H9 (cell line): Measurements from ENCODE around the gene SLC17A1. TPM values are rescaled to one million over a fixed set of nuclear protein-coding genes. Genes with fewer than 3 reads are reported as not detected.

Source experiments
- DNase-seq: peaks from one replicate; pipeline ENCODE4 v3.0.0-alpha.2; 2017
- H2AFZ ChIP-seq: one replicate; pipeline ENCODE4 v1.6.1; 2013; ENCODE audit warnings: mild to moderate bottlenecking, low read length, control low read depth, moderate library complexity
- H2AK5ac ChIP-seq: 2 replicates; pipeline ENCODE4 v1.6.1; 2013; ENCODE audit warnings: low read length, control low read depth, mixed read lengths; ENCODE audit not compliant: insufficient read length
- H2BK120ac ChIP-seq: one replicate; pipeline ENCODE4 v1.6.1; 2013; ENCODE audit warnings: low read depth, mild to moderate bottlenecking, low read length, control low read depth, inconsistent platforms; ENCODE audit not compliant: poor library complexity, severe bottlenecking
- H2BK12ac ChIP-seq: 2 replicates; pipeline ENCODE4 v1.6.1; 2013; ENCODE audit warnings: low read length, control low read depth, mixed read lengths, low read depth; ENCODE audit not compliant: insufficient read length
- H2BK15ac ChIP-seq: 2 replicates; pipeline ENCODE4 v1.6.1; 2013; ENCODE audit warnings: low read depth, low read length, control low read depth
- H2BK20ac ChIP-seq: one replicate; pipeline ENCODE4 v1.6.1; 2013; ENCODE audit warnings: low read depth, mild to moderate bottlenecking, low read length, control low read depth, inconsistent platforms; ENCODE audit not compliant: poor library complexity, severe bottlenecking
- H2BK5ac ChIP-seq: 2 replicates; pipeline ENCODE4 v1.6.1; 2013; ENCODE audit warnings: low read length, control low read depth, mixed read lengths; ENCODE audit not compliant: insufficient read length
- H3K14ac ChIP-seq: 2 replicates; pipeline ENCODE4 v1.6.1; 2013; ENCODE audit warnings: low read length, control low read depth; ENCODE audit not compliant: insufficient read depth
- H3K18ac ChIP-seq: 2 replicates; pipeline ENCODE4 v1.6.1; 2013; ENCODE audit warnings: low read depth, mild to moderate bottlenecking, mixed read lengths, low read length, control low read depth; ENCODE audit not compliant: insufficient read length
- H3K23ac ChIP-seq: 2 replicates; pipeline ENCODE4 v1.6.1; 2013; ENCODE audit warnings: low read length, control low read depth, mixed read lengths, low read depth; ENCODE audit not compliant: insufficient read length
- H3K23me2 ChIP-seq: 2 replicates; pipeline ENCODE4 v1.6.1; 2013; ENCODE audit warnings: low read depth, mild to moderate bottlenecking, mixed read lengths, low read length, control low read depth; ENCODE audit not compliant: insufficient read length, poor library complexity, severe bottlenecking
- H3K27ac ChIP-seq: 2 replicates; pipeline ENCODE4 v1.5.1; 2013; ENCODE audit warnings: low read length, control low read depth, mixed read lengths, low read depth; ENCODE audit not compliant: insufficient read length
- H3K27me3 ChIP-seq: 2 replicates; pipeline ENCODE4 v1.6.1; 2013; ENCODE audit warnings: low read length, control low read depth, inconsistent platforms; ENCODE audit not compliant: insufficient read depth
- H3K4ac ChIP-seq: 2 replicates; pipeline ENCODE4 v1.6.1; 2013; ENCODE audit warnings: low read depth, mild to moderate bottlenecking, control low read depth, inconsistent platforms, low read length, moderate library complexity
- H3K4me1 ChIP-seq: 2 replicates; pipeline ENCODE4 v1.6.1; 2013; ENCODE audit warnings: low read length, control low read depth, inconsistent platforms; ENCODE audit not compliant: insufficient read depth
- H3K4me2 ChIP-seq: 2 replicates; pipeline ENCODE4 v1.6.1; 2013; ENCODE audit warnings: low read length, control low read depth, mixed read lengths; ENCODE audit not compliant: insufficient read length, insufficient read depth
- H3K56ac ChIP-seq: 2 replicates; pipeline ENCODE4 v1.6.1; 2013; ENCODE audit warnings: low read depth, mild to moderate bottlenecking, mixed read lengths, low read length, control low read depth; ENCODE audit not compliant: insufficient read length
- H3K79me1 ChIP-seq: 2 replicates; pipeline ENCODE4 v1.6.1; 2013; ENCODE audit warnings: low read depth, mild to moderate bottlenecking, moderate library complexity, low read length, control low read depth, inconsistent platforms; ENCODE audit not compliant: insufficient read depth, poor library complexity, severe bottlenecking
- H3K79me2 ChIP-seq: 2 replicates; pipeline ENCODE4 v1.6.1; 2013; ENCODE audit warnings: low read length, control low read depth, inconsistent platforms; ENCODE audit not compliant: insufficient read depth
- H3K9ac ChIP-seq: 2 replicates; pipeline ENCODE4 v1.6.1; 2013; ENCODE audit warnings: low read length, control low read depth, mixed read lengths; ENCODE audit not compliant: insufficient read length; ENCODE audit errors: extremely low read depth
- H3K9me3 ChIP-seq: one replicate; pipeline ENCODE4 v1.6.1; 2013; ENCODE audit warnings: low read depth, low read length, inconsistent platforms; ENCODE audit not compliant: control insufficient read depth
- H3T11ph ChIP-seq: one replicate; pipeline ENCODE4 v1.6.1; 2013; ENCODE audit warnings: mild to moderate bottlenecking, low read length, control low read depth, inconsistent platforms
- H4K20me1 ChIP-seq: one replicate; pipeline ENCODE4 v1.6.1; 2013; ENCODE audit not compliant: control insufficient read depth, insufficient read length, insufficient read depth
- H4K5ac ChIP-seq: 2 replicates; pipeline ENCODE4 v1.6.1; 2013; ENCODE audit warnings: low read depth, mild to moderate bottlenecking, mixed read lengths, low read length, control low read depth; ENCODE audit not compliant: insufficient read length
- H4K8ac ChIP-seq: replicated peaks from 2 replicates; pipeline ENCODE4 v1.6.1; 2013; ENCODE audit warnings: low read length, control low read depth, mixed read lengths, low read depth; ENCODE audit not compliant: insufficient read length
- H4K91ac ChIP-seq: 2 replicates; pipeline ENCODE4 v1.6.1; 2013; ENCODE audit warnings: low read depth, mild to moderate bottlenecking, moderate library complexity, mixed read lengths, low read length, control low read depth; ENCODE audit not compliant: insufficient read length
- H3K27ac Mint-ChIP-seq, 3 experiments: 2 replicates in 2 of 3; 3 replicates in 1 of 3; pipeline ENCODE4 v1.8.0; 2020 to 2021; ENCODE audit warnings: mixed read lengths in 3 of 3, mild to moderate bottlenecking in 1 of 3, moderate library complexity in 1 of 3
- H3K27me3 Mint-ChIP-seq: 2 replicates; pipeline ENCODE4 v1.8.0; 2021; ENCODE audit warnings: low read depth, mild to moderate bottlenecking, moderate library complexity, mixed read lengths
- H3K36me3 Mint-ChIP-seq, 3 experiments: 2 replicates in 2 of 3; 3 replicates in 1 of 3; pipeline ENCODE4 v1.8.0; 2020 to 2021; ENCODE audit warnings: low read depth in 3 of 3, mixed read lengths in 3 of 3; ENCODE audit not compliant: insufficient read depth in 1 of 3
- H3K4me1 Mint-ChIP-seq, 2 experiments: 2 replicates each; pipeline ENCODE4 v1.8.0; 2020; ENCODE audit warnings: mixed read lengths in 2 of 2
- H3K4me3 Mint-ChIP-seq, 2 experiments: 2 replicates in 1 of 2; 3 replicates in 1 of 2; pipeline ENCODE4 v1.8.0; 2020 to 2021; ENCODE audit warnings: mild to moderate bottlenecking in 2 of 2, mixed read lengths in 2 of 2, moderate library complexity in 1 of 2
- H3K9me3 Mint-ChIP-seq, 2 experiments: 2 replicates in 1 of 2; 3 replicates in 1 of 2; pipeline ENCODE4 v1.8.0; 2020; ENCODE audit warnings: mild to moderate bottlenecking in 2 of 2, mixed read lengths in 2 of 2, moderate library complexity in 1 of 2
- total RNA-seq: library from RNA; stranded (reverse); gene quantifications from 2 replicates; pipeline ENCODE4 v1.2.1, GENCODE V29; 2021
- TF ChIP-seq, protein P1 (sequence below): fragments of 200-600 bp; sonication (generic); conservative IDR thresholded peaks from 3 replicates; pipeline ENCODE4 v1.8.0; 2021; ENCODE audit warnings: antibody characterized with exemption, mild to moderate bottlenecking

Gene SLC17A1
- total RNA-seq, 1 experiment from 2014 or later, result not detected

DNA sequence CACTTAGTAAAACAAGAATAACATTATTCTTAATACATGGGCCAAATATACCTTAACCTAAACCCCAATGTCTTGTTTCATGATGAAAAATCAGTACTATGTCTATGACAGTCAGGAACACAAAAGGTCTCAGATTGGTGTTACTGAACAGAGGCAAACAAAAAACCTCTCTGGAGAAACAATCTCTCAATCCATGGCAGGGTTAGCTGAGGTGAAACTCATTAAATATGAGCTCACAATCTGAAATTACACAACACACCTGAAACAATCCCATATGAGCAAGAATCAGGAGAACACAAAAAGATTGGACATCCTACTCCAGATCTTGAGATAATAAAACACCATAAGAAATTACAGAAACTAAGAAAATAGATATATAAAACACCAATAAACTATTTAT lies 83.8 kb downstream of the SLC17A1 start:
- H4K5ac ChIP-seq, result no peak overlapping the region
- no peaks in the 10 kb centered on the region for H3K27me3 Mint-ChIP-seq
- H2AK5ac ChIP-seq, result no peak overlapping the region
- no peak overlapping the region for H3K4me2 ChIP-seq
- H3K27ac ChIP-seq, result no peak overlapping the region
- no peaks in the 10 kb centered on the region for H3K79me1 ChIP-seq
- no peak overlapping the region for H3K9ac ChIP-seq
- no peak overlapping the region for H3K27ac Mint-ChIP-seq
- no peak overlapping the region for H3K14ac ChIP-seq
- H3K9me3 ChIP-seq, result no peaks in the 10 kb centered on the region
- DNase-seq, result no peak
- H3K9me3 Mint-ChIP-seq, result no peaks in the 10 kb centered on the region
- no peak overlapping the region for H4K91ac ChIP-seq
- no peak overlapping the region for H3T11ph ChIP-seq
- no peaks in the 10 kb centered on the region for H3K23me2 ChIP-seq
- H3K27me3 ChIP-seq, result no peaks in the 10 kb centered on the region
- no peak overlapping the region for H2BK20ac ChIP-seq
- H3K79me2 ChIP-seq, result no peaks in the 10 kb centered on the region
- TF ChIP-seq, protein P1, sequence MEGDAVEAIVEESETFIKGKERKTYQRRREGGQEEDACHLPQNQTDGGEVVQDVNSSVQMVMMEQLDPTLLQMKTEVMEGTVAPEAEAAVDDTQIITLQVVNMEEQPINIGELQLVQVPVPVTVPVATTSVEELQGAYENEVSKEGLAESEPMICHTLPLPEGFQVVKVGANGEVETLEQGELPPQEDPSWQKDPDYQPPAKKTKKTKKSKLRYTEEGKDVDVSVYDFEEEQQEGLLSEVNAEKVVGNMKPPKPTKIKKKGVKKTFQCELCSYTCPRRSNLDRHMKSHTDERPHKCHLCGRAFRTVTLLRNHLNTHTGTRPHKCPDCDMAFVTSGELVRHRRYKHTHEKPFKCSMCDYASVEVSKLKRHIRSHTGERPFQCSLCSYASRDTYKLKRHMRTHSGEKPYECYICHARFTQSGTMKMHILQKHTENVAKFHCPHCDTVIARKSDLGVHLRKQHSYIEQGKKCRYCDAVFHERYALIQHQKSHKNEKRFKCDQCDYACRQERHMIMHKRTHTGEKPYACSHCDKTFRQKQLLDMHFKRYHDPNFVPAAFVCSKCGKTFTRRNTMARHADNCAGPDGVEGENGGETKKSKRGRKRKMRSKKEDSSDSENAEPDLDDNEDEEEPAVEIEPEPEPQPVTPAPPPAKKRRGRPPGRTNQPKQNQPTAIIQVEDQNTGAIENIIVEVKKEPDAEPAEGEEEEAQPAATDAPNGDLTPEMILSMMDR, result no peak
- H3K36me3 Mint-ChIP-seq, result no peaks in the 10 kb centered on the region
- no peak overlapping the region for H2BK12ac ChIP-seq
- no peaks in the 10 kb centered on the region for H3K4me1 Mint-ChIP-seq
- H3K23ac ChIP-seq, result no peak overlapping the region
- no peak overlapping the region for H3K4me3 Mint-ChIP-seq
- no peak overlapping the region for H2BK120ac ChIP-seq
- no peak overlapping the region for H3K4ac ChIP-seq
- no peak overlapping the region for H3K56ac ChIP-seq
- no peak overlapping the region for H2BK15ac ChIP-seq
- H2AFZ ChIP-seq, result no peak overlapping the region
- H2BK5ac ChIP-seq, result no peak overlapping the region
- H3K4me1 ChIP-seq, result no peaks in the 10 kb centered on the region
- H4K8ac ChIP-seq, result no peak overlapping the region
- no peak overlapping the region for H3K18ac ChIP-seq
- no peaks in the 10 kb centered on the region for H4K20me1 ChIP-seq
